ENCODE data around the gene DIDO1.

Gene DIDO1

DNA sequence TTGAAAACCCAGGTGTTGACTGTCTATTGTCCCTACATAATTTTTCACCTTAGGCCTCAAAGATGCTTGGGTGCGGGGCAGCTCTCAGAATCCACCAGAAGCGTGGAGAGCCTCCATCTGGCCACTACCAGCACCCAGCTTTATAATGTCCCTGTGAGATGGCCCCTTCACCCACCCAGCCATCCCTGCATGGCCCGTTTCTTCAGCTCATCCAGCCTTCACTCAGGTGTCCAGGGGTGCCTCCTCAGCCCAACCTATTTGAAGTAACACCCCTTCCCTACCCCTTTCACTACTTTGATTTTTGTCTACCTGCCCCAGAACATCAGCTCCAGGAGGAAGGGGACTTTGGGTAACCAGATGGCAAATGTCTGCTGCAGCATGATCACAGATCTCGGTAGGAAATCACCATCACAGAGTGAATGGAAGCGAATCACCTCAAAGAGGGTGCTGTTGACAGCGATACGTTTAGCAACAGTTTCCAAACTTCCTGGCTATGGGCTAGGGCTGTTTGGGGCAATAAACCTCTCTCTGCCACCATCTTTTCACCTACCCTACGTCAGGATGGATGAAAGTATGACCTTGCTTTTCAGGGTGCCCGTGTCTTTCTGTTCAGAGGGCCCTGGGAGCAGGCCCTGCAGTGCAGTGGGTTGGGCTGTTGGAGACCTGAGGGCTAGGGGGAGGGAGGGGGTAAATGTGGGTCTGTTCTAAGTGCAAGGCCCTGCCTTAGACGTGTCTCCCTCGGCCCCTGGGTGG is 25.0 kb upstream of the DIDO1 start:
- no peak for DNase-seq (ENCODE audit: extremely low read depth, insufficient read length)
- Histone ChIP-seq H3K27me3 (replicated peaks; ENCODE audit: control insufficient read depth, insufficient read depth, low read length) (no peaks in the 10 kb centered on the region), H3K36me3 (ENCODE audit: control insufficient read depth, insufficient read depth, low read length) (peaks cover 23% of the 10 kb centered on the region), H3K4me3 (replicated peaks; ENCODE audit: low read depth, low read length) (peak overlapping the region; percentile 91)
- TF ChIP-seq CTCF (IDR thresholded peaks at IDR 0.05; ENCODE audit: insufficient read depth, low read length, poor library complexity, severe bottlenecking), result no peak

DNA sequence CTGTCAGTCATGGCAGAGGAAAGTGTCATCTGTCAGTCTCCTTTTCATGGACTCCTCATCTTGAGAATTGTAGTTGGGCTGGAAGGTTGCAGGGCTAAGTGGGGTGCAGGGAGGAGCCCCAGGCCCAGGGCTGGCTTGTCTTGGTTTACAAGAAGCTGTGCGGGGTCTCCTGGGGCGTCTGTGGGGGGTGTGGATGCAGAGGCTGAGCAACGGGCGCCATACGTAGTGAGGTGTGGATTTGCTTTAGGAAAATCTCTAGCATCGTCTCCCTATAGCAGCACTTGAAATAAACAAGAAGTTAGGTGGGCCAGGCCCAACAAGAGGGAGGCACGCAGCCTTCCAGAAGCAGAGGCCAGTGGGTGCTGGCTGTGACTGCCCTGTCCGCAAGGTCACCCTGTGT is 24.4 kb upstream of the DIDO1 start:
- peaks cover 25% of the 10 kb centered on the region for H3K36me3 ChIP-seq (ENCODE audit: control insufficient read depth, insufficient read depth, low read length)
- no peak overlapping the region for H3K4me3 ChIP-seq (replicated peaks; ENCODE audit: low read depth, low read length)
- no peaks in the 10 kb centered on the region for H3K27me3 ChIP-seq (replicated peaks; ENCODE audit: control insufficient read depth, insufficient read depth, low read length)
- no peak for TF ChIP-seq CTCF (IDR thresholded peaks at IDR 0.05; ENCODE audit: insufficient read depth, low read length, poor library complexity, severe bottlenecking)
- DNase-seq (ENCODE audit: extremely low read depth, insufficient read length), result no peak

DNA sequence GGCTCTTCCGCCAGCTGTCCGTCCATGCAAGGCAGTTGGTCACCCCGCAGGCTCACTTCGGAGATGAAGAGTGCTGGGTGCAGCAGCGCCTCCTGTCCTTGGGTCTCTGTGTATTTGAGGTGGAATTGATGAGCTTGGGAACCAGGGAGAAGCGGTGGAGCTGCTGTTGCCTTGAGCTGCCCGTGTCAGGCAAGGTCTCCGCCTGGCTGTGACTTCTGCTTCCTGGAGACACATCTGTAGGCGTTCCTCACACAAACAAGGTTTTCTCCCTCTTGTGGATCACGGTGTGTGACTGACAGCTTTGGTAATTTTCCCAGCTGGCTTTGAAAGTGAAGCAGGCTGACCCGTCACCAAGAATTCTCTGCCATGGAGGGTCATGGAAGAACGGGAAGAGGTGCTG is 23.7 kb upstream of the DIDO1 start:
- Histone ChIP-seq H3K27me3 (replicated peaks; ENCODE audit: control insufficient read depth, insufficient read depth, low read length) (no peaks in the 10 kb centered on the region), H3K4me3 (replicated peaks; ENCODE audit: low read depth, low read length) (no peak overlapping the region), H3K36me3 (ENCODE audit: control insufficient read depth, insufficient read depth, low read length) (peaks cover 28% of the 10 kb centered on the region)
- no peak for TF ChIP-seq CTCF (IDR thresholded peaks at IDR 0.05; ENCODE audit: insufficient read depth, low read length, poor library complexity, severe bottlenecking)
- DNase-seq (ENCODE audit: extremely low read depth, insufficient read length), result no peak

- Histone ChIP-seq H3K4me3 (replicated peaks; ENCODE audit: low read depth, low read length) (no peak overlapping the region), H3K27me3 (replicated peaks; ENCODE audit: control insufficient read depth, insufficient read depth, low read length) (no peaks in the 10 kb centered on the region), H3K36me3 (ENCODE audit: control insufficient read depth, insufficient read depth, low read length) (peaks cover 34% of the 10 kb centered on the region)
- DNase-seq (ENCODE audit: extremely low read depth, insufficient read length), result no peak
- no peak for TF ChIP-seq CTCF (IDR thresholded peaks at IDR 0.05; ENCODE audit: insufficient read depth, low read length, poor library complexity, severe bottlenecking)
Measured at GRCh38 chr20:62949153-62949821, 23.0 kb upstream of the DIDO1 start.

DNA sequence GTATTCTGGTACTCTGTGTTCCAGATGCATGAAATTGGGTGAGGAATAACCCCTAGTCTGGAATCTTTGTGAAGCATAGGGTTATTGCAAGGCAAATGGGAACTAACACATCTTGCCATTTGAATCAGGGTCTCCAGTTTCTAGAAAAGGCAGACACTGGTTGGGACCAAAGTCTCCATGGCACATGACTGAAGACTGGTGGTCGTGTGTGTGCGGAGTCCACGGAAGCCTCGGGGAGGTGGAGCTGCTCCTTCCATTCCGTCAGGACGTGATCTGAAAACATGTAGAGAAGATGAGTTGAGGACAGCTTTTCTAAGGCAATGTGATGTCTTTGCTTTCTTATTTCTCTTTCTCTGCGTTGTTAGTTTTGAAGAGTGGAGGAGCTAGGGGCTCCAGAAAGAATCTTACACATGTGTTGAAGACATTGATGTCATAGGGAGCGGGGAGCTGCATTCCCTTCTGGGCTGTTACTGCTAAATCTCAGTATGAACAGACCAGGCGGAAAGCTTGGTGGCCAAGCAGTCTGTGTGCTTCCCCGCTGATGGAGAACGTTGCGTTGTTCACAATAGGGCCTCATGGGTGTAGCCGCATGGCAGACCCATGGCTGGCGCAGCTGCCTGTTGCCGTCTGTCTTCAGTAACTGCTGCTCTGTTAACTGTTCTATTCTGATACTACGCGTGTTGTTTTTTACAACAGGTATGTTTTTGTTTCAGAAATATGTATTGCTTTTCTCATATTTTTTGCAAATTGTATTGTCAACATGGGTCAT is 21.4 kb upstream of the DIDO1 start:
- Histone ChIP-seq H3K27me3 (replicated peaks; ENCODE audit: control insufficient read depth, insufficient read depth, low read length) (no peaks in the 10 kb centered on the region), H3K4me3 (replicated peaks; ENCODE audit: low read depth, low read length) (no peak overlapping the region), H3K36me3 (ENCODE audit: control insufficient read depth, insufficient read depth, low read length) (peaks cover 41% of the 10 kb centered on the region)
- no peak for TF ChIP-seq CTCF (IDR thresholded peaks at IDR 0.05; ENCODE audit: insufficient read depth, low read length, poor library complexity, severe bottlenecking)
- no peak for DNase-seq (ENCODE audit: extremely low read depth, insufficient read length)

Data from GM06990 (cell line).